PC-3 (cell line): ENCODE measurements around the gene MYL12B.

Source experiments
- EZH2 ChIP-seq: fragments of 300-600 bp; sonication (generic); IDR thresholded peaks from one replicate; pipeline ENCODE4 v1.6.1; 2017; ENCODE audit warnings: antibody characterized with exemption, mild to moderate bottlenecking, low read length; ENCODE audit not compliant: unreplicated experiment
- EZH2phosphoT487 ChIP-seq: fragments of 300-600 bp; sonication (generic); IDR thresholded peaks from 2 replicates; pipeline ENCODE4 v1.6.1; 2018; ENCODE audit warnings: mild to moderate bottlenecking, antibody characterized with exemption, low read length, borderline replicate concordance
- TF ChIP-seq, protein P1 (sequence below): fragments of 300-600 bp; sonication (generic); conservative IDR thresholded peaks from 2 replicates; pipeline ENCODE4 v1.5.1; 2017; ENCODE audit warnings: antibody characterized with exemption, low read depth, mild to moderate bottlenecking, low read length

DNA sequence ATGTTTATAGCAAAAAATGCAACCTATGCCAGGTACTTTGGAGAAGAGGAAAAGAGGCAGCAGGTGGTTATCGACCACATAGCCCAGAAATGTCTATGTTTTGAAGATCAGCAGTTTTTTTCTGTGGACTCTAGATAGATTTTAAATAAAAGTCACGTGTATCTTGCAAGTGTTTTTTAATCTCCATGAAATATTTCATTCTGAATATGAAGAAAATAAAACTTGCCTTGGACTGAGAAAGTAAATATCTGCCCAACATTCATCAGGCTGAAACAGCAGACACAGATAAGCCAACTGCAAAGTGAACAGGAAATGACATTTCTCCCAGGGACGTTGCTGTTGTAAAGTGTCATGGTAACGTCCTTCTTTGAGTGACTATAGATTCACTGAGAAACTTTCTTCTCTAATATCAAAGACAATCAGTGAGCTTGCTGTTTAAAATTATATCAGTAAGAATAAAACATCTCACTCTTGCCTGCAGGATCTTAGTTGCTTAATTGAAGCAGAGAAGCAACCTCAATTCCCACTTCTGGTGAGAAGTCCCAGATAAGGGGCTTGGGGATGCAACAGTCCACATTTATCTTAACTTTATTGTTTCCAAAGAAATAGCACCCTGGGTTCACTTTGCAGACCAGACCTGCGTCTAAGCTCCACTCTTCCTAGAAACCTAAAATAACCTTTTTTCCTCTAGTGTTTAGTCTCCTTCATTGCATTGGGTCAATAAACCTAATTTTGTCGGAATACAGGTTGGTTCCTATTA lies 48.5 kb upstream of the MYL12B start:
- TF ChIP-seq EZH2 (no peak), EZH2phosphoT487 (no peak)
- TF ChIP-seq, protein P1, sequence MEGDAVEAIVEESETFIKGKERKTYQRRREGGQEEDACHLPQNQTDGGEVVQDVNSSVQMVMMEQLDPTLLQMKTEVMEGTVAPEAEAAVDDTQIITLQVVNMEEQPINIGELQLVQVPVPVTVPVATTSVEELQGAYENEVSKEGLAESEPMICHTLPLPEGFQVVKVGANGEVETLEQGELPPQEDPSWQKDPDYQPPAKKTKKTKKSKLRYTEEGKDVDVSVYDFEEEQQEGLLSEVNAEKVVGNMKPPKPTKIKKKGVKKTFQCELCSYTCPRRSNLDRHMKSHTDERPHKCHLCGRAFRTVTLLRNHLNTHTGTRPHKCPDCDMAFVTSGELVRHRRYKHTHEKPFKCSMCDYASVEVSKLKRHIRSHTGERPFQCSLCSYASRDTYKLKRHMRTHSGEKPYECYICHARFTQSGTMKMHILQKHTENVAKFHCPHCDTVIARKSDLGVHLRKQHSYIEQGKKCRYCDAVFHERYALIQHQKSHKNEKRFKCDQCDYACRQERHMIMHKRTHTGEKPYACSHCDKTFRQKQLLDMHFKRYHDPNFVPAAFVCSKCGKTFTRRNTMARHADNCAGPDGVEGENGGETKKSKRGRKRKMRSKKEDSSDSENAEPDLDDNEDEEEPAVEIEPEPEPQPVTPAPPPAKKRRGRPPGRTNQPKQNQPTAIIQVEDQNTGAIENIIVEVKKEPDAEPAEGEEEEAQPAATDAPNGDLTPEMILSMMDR = no peak
